ENCODE data around the gene DGKA.
A peak's percentile ranks its signal among the peaks of the same experiment; 100 is the strongest.
"Not testable (repeated sequence)": the region's sequence is repeated elsewhere in the genome, so short reads cannot be mapped to it uniquely, and the experiment has no call there.

The DGKA gene

GRCh38 chr12:55997535-55997859 is 66.5 kb downstream of the DGKA start:
- H2BK15ac ChIP-seq (ENCODE audit: low read depth, poor library complexity, severe bottlenecking), result no peak overlapping the region
- peak overlapping the region in 1 of 2 experiments; percentile 92 for H3K14ac ChIP-seq (ENCODE audit: low read length in 2 of 2)
- H3K79me1 ChIP-seq (replicated peaks; ENCODE audit: low read length, poor library complexity, severe bottlenecking), result peaks cover 15% of the 10 kb centered on the region
- peaks cover 15% of the 10 kb centered on the region for H3K4me1 ChIP-seq (ENCODE audit: control insufficient read depth, insufficient read depth, low read depth, low read length)
- peak overlapping the region in 1 of 2 experiments; percentile 74 for H2BK12ac ChIP-seq (ENCODE audit: low read length in 2 of 2)
- 6% methylated on average over 5 of the region's 5 CpGs for WGBS
- peak overlapping the region; percentile 4 for H2BK120ac ChIP-seq (ENCODE audit: low read depth, low read length)
- no peak overlapping the region for H2BK5ac ChIP-seq (ENCODE audit: low read depth, low read length, poor library complexity, severe bottlenecking)
- peak overlapping the region in 1 of 2 experiments; percentile 75 for H3K23ac ChIP-seq (ENCODE audit: low read length in 2 of 2)
- H3K4ac ChIP-seq (ENCODE audit: low read depth in 1 of 2, low read length in 2 of 2), result peak overlapping the region in 1 of 2 experiments; percentile 64
- no peaks in the 10 kb centered on the region for H3K9me3 ChIP-seq (ENCODE audit: control insufficient read depth, low read length)
- H2AFZ ChIP-seq (ENCODE audit: low read depth, low read length), result peak overlapping the region; percentile 72
- peak overlapping the region; percentile 43 for H4K8ac ChIP-seq (ENCODE audit: low read length)
- no peaks in the 10 kb centered on the region for H3K27me3 ChIP-seq (ENCODE audit: control insufficient read depth in 1 of 2, insufficient read depth in 1 of 2, low read length in 2 of 2)
- H3K18ac ChIP-seq (ENCODE audit: low read depth in 1 of 2, low read length in 2 of 2), result peak overlapping the region in 1 of 2 experiments; percentile 94
- peak overlapping the region; percentile 81 for H3K4me2 ChIP-seq (ENCODE audit: low read length, poor library complexity, severe bottlenecking)
- peak overlapping the region; percentile 52 for H3K27ac ChIP-seq (ENCODE audit: low read length, poor library complexity, severe bottlenecking)
- H3K4me3 ChIP-seq (ENCODE audit: insufficient read depth in 1 of 2, low read depth in 1 of 2, low read length in 2 of 2), result peak overlapping the region; percentile 73 to 86
- peaks cover 24 to 37% of the 10 kb centered on the region in 2 experiments for H3K36me3 ChIP-seq (ENCODE audit: control insufficient read depth in 1 of 2, insufficient read depth in 2 of 2, low read depth in 1 of 2, low read length in 2 of 2)
- peak overlapping the region; percentile 79 for H4K91ac ChIP-seq (ENCODE audit: low read length)
- H3K9ac ChIP-seq (ENCODE audit: low read length), result peak overlapping the region; percentile 90
- DNase-seq, result peak; percentile 3
- no peak overlapping the region for H2AK5ac ChIP-seq (ENCODE audit: low read length, severe bottlenecking)

GRCh38 chr12:55999522-55999921 is 68.6 kb downstream of the DGKA start:
- H3K4me1 ChIP-seq (ENCODE audit: control insufficient read depth, insufficient read depth, low read depth, low read length), result peaks cover 15% of the 10 kb centered on the region
- WGBS, result 97% methylated on average over 4 of the region's 6 CpGs
- not testable (repeated sequence) for H2BK5ac ChIP-seq (ENCODE audit: low read depth, low read length, poor library complexity, severe bottlenecking)

GRCh38 chr12:55999999-56000540 is 69.1 kb downstream of the DGKA start:
- H3K9me3 ChIP-seq (ENCODE audit: control insufficient read depth, low read length); H3K23ac ChIP-seq (ENCODE audit: low read length in 2 of 2); H2AK5ac ChIP-seq (ENCODE audit: low read length, severe bottlenecking); H4K8ac ChIP-seq (ENCODE audit: low read length); H2BK12ac ChIP-seq (ENCODE audit: low read length in 2 of 2); H3K9ac ChIP-seq (ENCODE audit: low read length); H3K18ac ChIP-seq (ENCODE audit: low read depth in 1 of 2, low read length in 2 of 2); H3K14ac ChIP-seq (ENCODE audit: low read length in 2 of 2); DNase-seq; H3K27me3 ChIP-seq (ENCODE audit: control insufficient read depth in 1 of 2, insufficient read depth in 1 of 2, low read length in 2 of 2); H2BK5ac ChIP-seq (ENCODE audit: low read depth, low read length, poor library complexity, severe bottlenecking); H3K4me2 ChIP-seq (ENCODE audit: low read length, poor library complexity, severe bottlenecking); H3K4me3 ChIP-seq (ENCODE audit: insufficient read depth in 1 of 2, low read depth in 1 of 2, low read length in 2 of 2); H2BK15ac ChIP-seq (ENCODE audit: low read depth, poor library complexity, severe bottlenecking); H3K4ac ChIP-seq (ENCODE audit: low read depth in 1 of 2, low read length in 2 of 2); H4K91ac ChIP-seq (ENCODE audit: low read length); H2AFZ ChIP-seq (ENCODE audit: low read depth, low read length); H2BK120ac ChIP-seq (ENCODE audit: low read depth, low read length); H3K27ac ChIP-seq (ENCODE audit: low read length, poor library complexity, severe bottlenecking): not testable (repeated sequence)
- WGBS, result 97% methylated on average over 18 of the region's 33 CpGs
- Histone ChIP-seq H3K4me1 (ENCODE audit: control insufficient read depth, insufficient read depth, low read depth, low read length) (peaks cover 15% of the 10 kb centered on the region), H3K79me1 (replicated peaks; ENCODE audit: low read length, poor library complexity, severe bottlenecking) (peaks cover 17% of the 10 kb centered on the region), H3K36me3 (ENCODE audit: control insufficient read depth in 1 of 2, insufficient read depth in 2 of 2, low read depth in 1 of 2, low read length in 2 of 2) (peaks cover 29 to 31% of the 10 kb centered on the region in 2 experiments)

More at GRCh38 chr12:55999522-55999921, 68.6 kb downstream of the DGKA start:
- not testable (repeated sequence) for H3K4ac ChIP-seq (ENCODE audit: low read depth in 1 of 2, low read length in 2 of 2); H2BK120ac ChIP-seq (ENCODE audit: low read depth, low read length); DNase-seq; H3K9ac ChIP-seq (ENCODE audit: low read length); H3K18ac ChIP-seq (ENCODE audit: low read depth in 1 of 2, low read length in 2 of 2); H2BK12ac ChIP-seq (ENCODE audit: low read length in 2 of 2); H3K4me2 ChIP-seq (ENCODE audit: low read length, poor library complexity, severe bottlenecking); H4K8ac ChIP-seq (ENCODE audit: low read length); H2AFZ ChIP-seq (ENCODE audit: low read depth, low read length); H3K27me3 ChIP-seq (ENCODE audit: control insufficient read depth in 1 of 2, insufficient read depth in 1 of 2, low read length in 2 of 2); H3K14ac ChIP-seq (ENCODE audit: low read length in 2 of 2); H2AK5ac ChIP-seq (ENCODE audit: low read length, severe bottlenecking); H3K23ac ChIP-seq (ENCODE audit: low read length in 2 of 2); H3K27ac ChIP-seq (ENCODE audit: low read length, poor library complexity, severe bottlenecking); H3K4me3 ChIP-seq (ENCODE audit: insufficient read depth in 1 of 2, low read depth in 1 of 2, low read length in 2 of 2); H3K9me3 ChIP-seq (ENCODE audit: control insufficient read depth, low read length); H2BK15ac ChIP-seq (ENCODE audit: low read depth, poor library complexity, severe bottlenecking)
- peaks cover 26 to 30% of the 10 kb centered on the region in 2 experiments for H3K36me3 ChIP-seq (ENCODE audit: control insufficient read depth in 1 of 2, insufficient read depth in 2 of 2, low read depth in 1 of 2, low read length in 2 of 2)
- H4K91ac ChIP-seq (ENCODE audit: low read length), result peak overlapping the region; percentile 29
- H3K79me1 ChIP-seq (replicated peaks; ENCODE audit: low read length, poor library complexity, severe bottlenecking), result peaks cover 17% of the 10 kb centered on the region

GRCh38 chr12:56001487-56002100 is 70.6 kb downstream of the DGKA start:
- Histone ChIP-seq H3K4me3 (ENCODE audit: insufficient read depth in 1 of 2, low read depth in 1 of 2, low read length in 2 of 2) (no peak overlapping the region), H3K9me3 (ENCODE audit: control insufficient read depth, low read length) (no peaks in the 10 kb centered on the region), H2BK5ac (ENCODE audit: low read depth, low read length, poor library complexity, severe bottlenecking) (no peak overlapping the region), H2BK120ac (ENCODE audit: low read depth, low read length) (no peak overlapping the region), H4K91ac (ENCODE audit: low read length) (no peak overlapping the region), H3K79me1 (replicated peaks; ENCODE audit: low read length, poor library complexity, severe bottlenecking) (peaks cover 16% of the 10 kb centered on the region), H3K23ac (ENCODE audit: low read length in 2 of 2) (no peak overlapping the region), H3K4ac (ENCODE audit: low read depth in 1 of 2, low read length in 2 of 2) (no peak overlapping the region), H2AFZ (ENCODE audit: low read depth, low read length) (no peak overlapping the region), H2AK5ac (ENCODE audit: low read length, severe bottlenecking) (no peak overlapping the region), H3K4me1 (ENCODE audit: control insufficient read depth, insufficient read depth, low read depth, low read length) (peaks cover 15% of the 10 kb centered on the region), H4K8ac (ENCODE audit: low read length) (no peak overlapping the region), H3K18ac (ENCODE audit: low read depth in 1 of 2, low read length in 2 of 2) (no peak overlapping the region), H2BK15ac (ENCODE audit: low read depth, poor library complexity, severe bottlenecking) (no peak overlapping the region), H3K9ac (ENCODE audit: low read length) (no peak overlapping the region), H3K27me3 (ENCODE audit: control insufficient read depth in 1 of 2, insufficient read depth in 1 of 2, low read length in 2 of 2) (no peaks in the 10 kb centered on the region), H3K14ac (ENCODE audit: low read length in 2 of 2) (no peak overlapping the region), H2BK12ac (ENCODE audit: low read length in 2 of 2) (no peak overlapping the region), H3K36me3 (ENCODE audit: control insufficient read depth in 1 of 2, insufficient read depth in 2 of 2, low read depth in 1 of 2, low read length in 2 of 2) (peaks cover 26 to 27% of the 10 kb centered on the region in 2 experiments), H3K27ac (ENCODE audit: low read length, poor library complexity, severe bottlenecking) (peak overlapping the region; percentile 14), H3K4me2 (ENCODE audit: low read length, poor library complexity, severe bottlenecking) (no peak overlapping the region)
- DNase-seq, result no peak
- 93% methylated on average over 6 of the region's 7 CpGs for WGBS
